Activated B cell treated with CpG ODN at 0.5 μM for 24 hours (primary cell): ENCODE data around the gene CNTN4. TPM values are rescaled to one million over a fixed set of nuclear protein-coding genes. Genes with fewer than 3 reads are reported as not detected.

Experiments
- ATAC-seq: fragments of 200-7000 bp; cut with Tn5 transposase; one replicate; pipeline ENCODE4 v1.10.0; 2021; ENCODE audit warnings: low read depth, mild to moderate bottlenecking, moderate library complexity
- CTCF ChIA-PET: fragments of 350-600 bp; sonication (Branson Sonifier 250); formaldehyde crosslinking; loops from one replicate; lab custom pipeline; 2021; ENCODE audit warnings: antibody characterized with exemption; lab: Charles Lee
- POLR2A ChIA-PET: fragments of 350-600 bp; sonication (Branson Sonifier 250); formaldehyde crosslinking; loops from one replicate; lab custom pipeline; 2021; ENCODE audit warnings: antibody characterized with exemption; lab: Charles Lee
- DNase-seq: peaks from one replicate; pipeline ENCODE4 v3.0.0; 2022
- H3K27ac Mint-ChIP-seq: one replicate; pipeline ENCODE4 v1.8.0; 2020; ENCODE audit warnings: mixed read lengths
- H3K27me3 Mint-ChIP-seq: one replicate; pipeline ENCODE4 v1.8.0; 2021; ENCODE audit warnings: mixed read lengths
- H3K36me3 Mint-ChIP-seq: one replicate; pipeline ENCODE4 v1.8.0; 2021; ENCODE audit warnings: low read depth, mixed read lengths
- H3K4me1 Mint-ChIP-seq: one replicate; pipeline ENCODE4 v1.8.0; 2021; ENCODE audit warnings: mixed read lengths
- H3K4me3 Mint-ChIP-seq: one replicate; pipeline ENCODE4 v1.8.0; 2020; ENCODE audit warnings: mild to moderate bottlenecking, mixed read lengths
- H3K9me3 Mint-ChIP-seq: one replicate; pipeline ENCODE4 v1.8.0; 2020; ENCODE audit warnings: mixed read lengths
- intact Hi-C: fragments of 100-400 bp; cut with micrococcal nuclease; formaldehyde crosslinking; loops from one replicate; pipeline ENCODE4 v1.15.1; 2024
- total RNA-seq: library from RNA; stranded (reverse); gene quantifications from 2 replicates; pipeline ENCODE4 v1.2.3, GENCODE V29; 2022
- TF ChIP-seq, protein P1 (sequence below): fragments of 200-600 bp; IDR thresholded peaks from one replicate; pipeline ENCODE4 v1.8.0; 2022; ENCODE audit warnings: antibody characterized with exemption, mild to moderate bottlenecking

The CNTN4 gene
- total RNA-seq, 1 donor from 2014 or later: not detected

DNA sequence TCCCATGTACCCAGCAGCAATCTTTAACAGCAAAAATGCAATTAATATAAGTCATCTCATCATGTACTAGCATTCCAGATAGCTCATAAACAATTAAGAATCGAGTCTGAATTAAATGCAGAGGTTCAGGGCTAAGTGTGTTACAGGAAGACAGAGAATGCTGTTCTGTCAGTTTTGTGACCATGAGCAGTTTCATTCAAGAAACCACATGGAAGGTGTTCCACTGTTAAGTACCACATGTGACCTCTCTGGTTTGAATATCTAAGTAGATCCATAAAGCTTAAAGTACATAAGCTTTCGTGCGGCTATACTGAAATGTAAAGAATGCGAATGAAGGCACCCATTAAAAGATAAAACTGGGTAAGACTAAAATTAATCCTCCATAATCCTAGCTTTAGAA is 739.2 kb downstream of the CNTN4 start:
- H3K4me1 Mint-ChIP-seq: no peaks in the 10 kb centered on the region
- ATAC-seq (no peak), DNase-seq (no peak)
- no peak overlapping the region for H3K27ac Mint-ChIP-seq
- H3K27me3 Mint-ChIP-seq: no peaks in the 10 kb centered on the region
- TF ChIP-seq, protein P1, sequence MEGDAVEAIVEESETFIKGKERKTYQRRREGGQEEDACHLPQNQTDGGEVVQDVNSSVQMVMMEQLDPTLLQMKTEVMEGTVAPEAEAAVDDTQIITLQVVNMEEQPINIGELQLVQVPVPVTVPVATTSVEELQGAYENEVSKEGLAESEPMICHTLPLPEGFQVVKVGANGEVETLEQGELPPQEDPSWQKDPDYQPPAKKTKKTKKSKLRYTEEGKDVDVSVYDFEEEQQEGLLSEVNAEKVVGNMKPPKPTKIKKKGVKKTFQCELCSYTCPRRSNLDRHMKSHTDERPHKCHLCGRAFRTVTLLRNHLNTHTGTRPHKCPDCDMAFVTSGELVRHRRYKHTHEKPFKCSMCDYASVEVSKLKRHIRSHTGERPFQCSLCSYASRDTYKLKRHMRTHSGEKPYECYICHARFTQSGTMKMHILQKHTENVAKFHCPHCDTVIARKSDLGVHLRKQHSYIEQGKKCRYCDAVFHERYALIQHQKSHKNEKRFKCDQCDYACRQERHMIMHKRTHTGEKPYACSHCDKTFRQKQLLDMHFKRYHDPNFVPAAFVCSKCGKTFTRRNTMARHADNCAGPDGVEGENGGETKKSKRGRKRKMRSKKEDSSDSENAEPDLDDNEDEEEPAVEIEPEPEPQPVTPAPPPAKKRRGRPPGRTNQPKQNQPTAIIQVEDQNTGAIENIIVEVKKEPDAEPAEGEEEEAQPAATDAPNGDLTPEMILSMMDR: no peak
- ChIA-PET POLR2A (no interaction called here), CTCF (no interaction called here)
- H3K36me3 Mint-ChIP-seq: no peaks in the 10 kb centered on the region
- H3K4me3 Mint-ChIP-seq: no peak overlapping the region
- intact Hi-C loops: no loop called here
- H3K9me3 Mint-ChIP-seq: no peaks in the 10 kb centered on the region

- ChIA-PET CTCF (no interaction called here), POLR2A (no interaction called here)
- Mint-ChIP-seq H3K27ac (no peak overlapping the region), H3K9me3 (no peaks in the 10 kb centered on the region), H3K27me3 (no peaks in the 10 kb centered on the region), H3K36me3 (no peaks in the 10 kb centered on the region), H3K4me1 (no peaks in the 10 kb centered on the region), H3K4me3 (no peak overlapping the region)
- no peak for DNase-seq
- TF ChIP-seq, protein P1: no peak
- no peak for ATAC-seq
- intact Hi-C loops: no loop called here
Observed at GRCh38 chr3:2838546-2839157, 740.0 kb downstream of the CNTN4 start.

DNA sequence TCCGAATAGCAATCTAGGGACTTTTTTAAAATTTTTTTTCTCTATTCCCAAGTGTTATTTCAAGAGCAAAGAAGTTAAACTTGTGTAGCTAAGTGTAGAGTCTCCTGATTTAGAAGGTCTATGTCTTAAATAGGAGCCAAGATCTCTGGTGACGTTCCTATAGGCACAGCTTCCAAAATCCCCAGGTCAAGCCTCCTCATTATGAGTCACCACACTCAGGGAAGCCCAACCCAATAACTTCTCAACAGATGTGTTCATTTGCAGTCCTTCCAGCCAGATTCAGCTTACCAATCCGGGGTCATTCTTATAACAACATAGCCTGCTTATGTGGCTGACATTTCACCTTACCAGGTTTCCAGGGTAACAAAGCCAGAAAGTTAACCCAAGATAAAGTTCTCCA is 741.2 kb downstream of the CNTN4 start:
- Mint-ChIP-seq H3K36me3 (no peaks in the 10 kb centered on the region), H3K9me3 (no peaks in the 10 kb centered on the region), H3K4me1 (no peaks in the 10 kb centered on the region), H3K27me3 (no peaks in the 10 kb centered on the region), H3K27ac (no peak overlapping the region), H3K4me3 (no peak overlapping the region)
- intact Hi-C loops: no loop called here
- TF ChIP-seq, protein P1: no peak
- POLR2A ChIA-PET: no interaction called here
- no peak for ATAC-seq
- DNase-seq: no peak
- CTCF ChIA-PET: no interaction called here

DNA sequence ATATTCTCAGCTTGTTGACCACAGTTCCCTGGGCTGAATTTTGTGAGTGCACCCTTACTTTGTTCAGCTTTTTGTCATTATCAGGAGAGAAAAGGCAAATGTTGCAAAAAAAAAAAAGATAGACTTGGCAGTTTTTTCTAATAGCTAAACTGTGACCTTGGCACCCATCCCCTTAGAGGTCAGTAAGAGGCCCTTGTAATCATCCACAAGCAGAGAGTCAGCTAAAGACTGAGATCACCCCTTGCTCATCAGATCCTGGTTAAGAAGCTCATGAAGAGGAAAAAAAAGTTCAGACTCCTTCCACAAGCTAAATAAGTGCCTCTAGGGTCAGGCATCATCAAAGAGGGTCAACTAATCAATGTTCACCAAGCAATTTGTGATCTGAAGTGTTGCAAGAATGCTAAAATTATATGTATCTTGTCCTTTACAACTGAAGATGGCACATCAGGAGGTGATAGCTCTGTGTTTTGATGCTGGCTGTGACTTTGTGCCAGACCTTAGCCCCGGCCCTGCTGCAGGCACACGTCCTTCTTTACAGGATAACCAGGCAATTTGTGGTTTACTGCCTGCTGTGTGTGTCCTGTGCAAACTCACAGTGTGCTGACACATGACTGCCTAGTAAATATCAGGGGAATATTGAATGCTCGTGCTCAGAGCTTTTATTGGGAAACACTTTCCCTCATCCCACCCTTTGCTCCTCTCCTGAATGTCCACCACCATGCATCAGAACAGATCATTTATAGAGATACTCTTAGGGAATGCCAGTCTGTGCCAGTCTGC is 748.6 kb downstream of the CNTN4 start:
- TF ChIP-seq, protein P1: no peak
- H3K27me3 Mint-ChIP-seq: no peaks in the 10 kb centered on the region
- no peaks in the 10 kb centered on the region for H3K9me3 Mint-ChIP-seq
- H3K27ac Mint-ChIP-seq: no peak overlapping the region
- ATAC-seq (no peak), DNase-seq (no peak)
- POLR2A ChIA-PET: no interaction called here
- intact Hi-C loops: no loop called here
- CTCF ChIA-PET: no interaction called here
- no peaks in the 10 kb centered on the region for H3K4me1 Mint-ChIP-seq
- no peaks in the 10 kb centered on the region for H3K36me3 Mint-ChIP-seq
- H3K4me3 Mint-ChIP-seq: no peak overlapping the region

DNA sequence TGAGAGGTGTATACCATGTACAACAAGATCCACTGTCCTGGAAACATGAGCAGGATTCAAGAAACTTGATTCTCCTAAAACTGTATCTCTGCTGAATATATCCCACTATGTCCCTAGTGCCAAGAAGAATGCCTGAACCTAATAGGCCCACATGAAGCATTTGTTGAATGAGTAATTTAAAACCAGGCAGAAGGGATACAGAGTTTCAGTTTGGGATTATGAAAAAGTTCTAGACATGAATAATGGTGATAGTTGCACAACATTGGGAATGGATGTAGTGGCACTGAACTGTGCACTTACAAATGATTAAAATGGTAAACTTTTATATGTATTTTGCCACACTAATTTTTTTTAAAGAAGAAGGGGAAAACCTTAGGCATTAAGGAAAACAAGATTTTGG is 750.4 kb downstream of the CNTN4 start:
- DNase-seq (no peak), ATAC-seq (no peak)
- Mint-ChIP-seq H3K36me3 (no peaks in the 10 kb centered on the region), H3K9me3 (no peaks in the 10 kb centered on the region), H3K4me1 (no peaks in the 10 kb centered on the region), H3K27me3 (no peaks in the 10 kb centered on the region), H3K27ac (no peak overlapping the region), H3K4me3 (no peak overlapping the region)
- TF ChIP-seq, protein P1: no peak
- intact Hi-C loops: no loop called here
- POLR2A ChIA-PET: no interaction called here
- CTCF ChIA-PET: no interaction called here
